NCI-H748 treated with DMSO at 0.1 percent for 48 hours (cell line): Measurements from ENCODE around the gene TACO1.

Source experiments
- DNase-seq: peaks from one replicate; lab custom pipeline; 2025; lab: John Stamatoyannopoulos, UW

TACO1 gene

DNA sequence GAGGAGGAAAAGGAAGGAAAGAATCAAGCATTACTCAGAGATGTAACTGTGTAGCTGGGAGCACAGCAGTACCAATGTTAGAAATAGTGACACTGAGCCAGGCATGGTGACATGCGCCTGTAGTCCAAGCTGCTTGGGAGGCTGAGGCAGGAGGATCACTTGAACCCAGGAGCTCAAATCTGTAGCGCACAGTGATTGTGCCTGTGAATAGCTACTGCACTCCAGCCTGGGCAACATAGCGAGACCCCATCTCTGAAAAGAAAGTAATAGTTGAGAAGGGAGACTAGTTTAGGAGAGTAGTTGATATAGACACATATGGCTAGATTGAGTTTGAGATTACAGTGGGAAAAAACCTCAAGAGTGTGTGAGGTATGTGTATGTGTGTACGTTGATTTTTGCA, 39.3 kb downstream of the TACO1 start:
- DNase-seq, result no peak

DNA sequence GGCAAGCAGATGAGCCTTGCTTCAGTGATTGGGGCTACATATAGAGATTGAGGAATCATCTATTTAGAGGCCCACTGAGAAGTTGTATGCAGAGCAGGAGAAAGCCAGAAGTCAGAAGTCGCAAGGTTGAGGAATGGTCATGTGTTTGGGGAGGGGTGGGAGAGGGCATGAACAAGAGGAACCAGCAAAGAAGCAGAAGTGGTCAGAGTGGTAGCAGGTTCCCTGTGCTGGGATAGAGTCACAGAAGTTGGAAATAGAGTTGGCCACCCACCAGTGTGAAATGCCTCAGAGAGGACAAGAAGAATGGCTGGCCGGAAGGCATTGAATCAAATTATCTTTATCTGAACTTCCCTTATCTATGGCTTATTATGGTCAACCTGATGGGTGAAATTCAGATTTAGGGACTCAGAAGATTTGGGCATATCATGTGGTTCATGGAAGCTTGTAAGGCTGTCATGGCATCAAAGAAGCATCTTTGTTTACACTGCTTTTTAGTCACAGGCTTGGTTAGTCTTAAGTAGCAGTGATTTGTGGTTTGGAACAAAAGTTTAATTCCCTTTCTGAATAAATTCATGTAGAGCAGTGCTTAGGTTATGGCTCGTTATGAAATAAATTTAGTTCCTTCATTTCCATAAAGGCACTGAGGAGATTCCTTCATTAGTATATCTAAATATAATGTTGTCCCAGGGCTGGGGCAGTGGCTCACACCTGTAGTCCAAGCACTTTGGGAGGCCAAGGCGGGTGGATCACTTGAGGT, 41.2 kb downstream of the TACO1 start:
- no peak for DNase-seq

DNA sequence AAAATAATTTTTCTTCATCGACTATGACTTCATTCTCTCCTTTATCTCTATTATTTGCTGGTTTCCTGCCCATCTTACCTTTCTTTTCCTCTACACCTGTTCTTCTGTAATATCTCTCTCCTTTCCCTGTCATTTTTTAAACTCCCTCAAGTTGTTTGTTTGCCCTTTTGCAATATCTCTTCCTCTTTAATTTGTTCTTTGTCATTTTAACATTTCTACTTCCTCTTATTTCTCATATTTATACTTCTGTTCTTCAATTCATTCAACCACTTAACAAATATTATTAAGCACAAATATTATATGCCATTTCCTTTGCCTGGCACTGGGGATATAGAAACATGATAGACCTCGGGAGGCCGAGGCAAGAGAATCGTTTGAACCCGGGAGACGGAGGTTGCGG, 44.2 kb downstream of the TACO1 start:
- DNase-seq, result no peak

DNA sequence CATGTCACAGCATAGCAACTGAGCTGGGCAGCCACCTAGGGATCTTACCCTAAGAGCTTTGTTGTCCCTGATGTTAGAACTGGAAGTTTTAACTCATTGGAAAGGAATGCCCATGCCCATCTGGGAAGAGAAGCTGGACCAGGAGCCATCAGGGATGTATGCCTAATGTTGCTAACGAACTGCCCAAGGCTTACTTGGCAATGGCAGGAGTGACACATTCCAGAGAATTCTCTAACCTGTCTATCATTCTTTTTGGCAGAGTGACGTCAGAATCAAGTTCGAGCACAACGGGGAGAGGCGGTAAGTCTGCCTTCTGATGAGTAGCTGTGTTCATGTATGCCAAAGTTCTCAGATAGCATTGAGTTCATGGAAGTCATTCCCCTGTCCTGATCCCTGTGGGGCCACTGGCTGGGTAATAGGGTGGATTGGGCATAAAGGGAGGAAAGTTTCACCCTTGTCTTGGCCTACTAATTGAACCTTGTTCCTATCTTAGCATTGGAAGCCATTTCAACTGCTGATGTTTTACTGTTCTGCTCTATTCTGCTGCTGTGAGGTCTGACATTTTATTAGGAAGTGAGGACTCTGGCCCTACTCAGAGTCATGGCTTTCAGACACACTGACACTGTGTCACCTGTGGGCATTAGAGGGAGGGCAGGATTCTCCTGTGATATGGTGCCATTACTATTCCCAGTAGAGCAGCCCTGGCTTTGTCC, 45.2 kb downstream of the TACO1 start:
- DNase-seq, result no peak

DNA sequence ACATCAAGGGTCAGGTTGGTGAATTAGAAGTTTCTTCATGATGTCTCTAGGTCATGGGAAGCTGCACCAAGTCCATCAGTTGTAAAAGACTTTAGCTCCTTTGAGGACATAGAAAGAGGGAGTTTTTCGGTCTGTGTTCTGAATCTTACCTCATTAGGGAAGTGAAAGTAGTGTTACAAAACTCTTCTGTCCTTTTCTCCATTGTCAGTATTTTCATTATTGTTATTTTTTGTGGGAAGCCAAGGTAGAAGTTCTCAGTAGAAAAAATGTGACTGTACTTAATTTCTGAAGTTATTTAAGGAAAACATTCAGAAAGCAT, 45.8 kb downstream of the TACO1 start:
- DNase-seq, result no peak

DNA sequence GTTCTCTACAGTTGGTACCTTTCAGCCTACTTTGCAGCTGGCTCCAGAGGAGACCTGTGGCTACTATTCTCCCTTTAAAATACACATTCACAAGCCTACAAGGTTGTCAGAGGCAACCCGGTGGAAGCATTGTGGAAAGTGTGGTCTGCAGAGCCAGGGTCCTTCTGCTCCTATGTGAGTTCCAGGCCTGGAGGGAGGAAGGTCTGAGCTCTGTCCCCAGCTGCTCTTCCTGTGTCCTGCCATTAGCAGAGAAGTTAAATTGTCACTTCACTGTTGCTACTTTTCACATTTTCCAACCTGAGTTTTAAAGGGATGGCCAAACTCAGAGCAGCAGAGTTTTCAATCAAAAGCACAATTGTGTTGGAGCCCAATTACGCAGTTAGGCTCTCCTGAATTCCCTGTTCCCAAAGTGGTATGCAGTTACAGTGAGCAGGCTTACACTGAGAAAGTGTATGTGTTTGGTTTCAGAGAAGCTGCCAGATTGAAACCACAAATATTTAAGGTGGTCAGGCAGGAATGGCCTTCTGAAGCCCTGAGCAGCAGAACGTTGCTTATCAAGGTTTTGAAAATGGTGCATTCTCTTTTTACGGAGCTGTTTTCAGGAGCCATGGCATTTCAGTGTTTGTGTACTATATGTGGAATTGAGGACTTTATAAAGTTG, 46.5 kb downstream of the TACO1 start:
- DNase-seq, result no peak

DNA sequence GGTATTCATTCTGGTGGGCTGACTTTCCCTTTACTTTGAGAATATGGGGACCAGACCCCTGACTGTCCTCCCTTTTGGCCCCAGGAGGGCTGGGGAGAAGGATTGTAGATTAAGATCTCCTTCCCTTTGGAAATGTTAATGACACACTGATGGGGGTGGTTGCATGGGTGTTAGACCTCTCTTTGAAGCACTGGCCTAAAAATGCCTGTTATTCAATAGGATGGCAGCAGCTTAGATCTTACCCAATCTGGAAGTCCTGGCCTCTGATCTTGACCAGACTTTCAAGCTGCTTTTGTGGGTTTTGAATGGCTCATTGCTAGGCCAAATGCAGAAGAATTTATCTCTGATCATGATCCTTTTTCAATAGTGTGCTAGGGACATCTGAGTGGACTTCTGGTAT, 47.2 kb downstream of the TACO1 start:
- DNase-seq, result no peak

DNA sequence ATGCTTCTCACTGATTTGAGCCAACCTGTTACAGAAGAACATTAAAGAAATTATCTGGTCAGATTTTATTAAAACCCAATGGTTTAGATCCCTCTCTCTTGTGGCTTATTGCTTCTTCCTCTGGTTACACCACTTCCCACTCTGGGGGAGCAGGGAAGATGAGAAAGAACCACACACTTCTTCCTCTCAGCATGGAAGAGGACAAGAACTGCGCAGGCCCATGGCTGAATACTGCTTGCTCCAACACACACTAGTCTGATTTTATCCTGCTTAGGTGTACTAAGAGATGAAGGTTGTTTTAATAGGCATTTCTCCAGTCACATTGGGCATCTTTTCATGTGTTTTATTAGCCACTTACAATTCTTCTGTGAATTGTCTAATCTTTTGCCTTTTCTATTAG, 49.1 kb downstream of the TACO1 start:
- DNase-seq, result no peak

DNA sequence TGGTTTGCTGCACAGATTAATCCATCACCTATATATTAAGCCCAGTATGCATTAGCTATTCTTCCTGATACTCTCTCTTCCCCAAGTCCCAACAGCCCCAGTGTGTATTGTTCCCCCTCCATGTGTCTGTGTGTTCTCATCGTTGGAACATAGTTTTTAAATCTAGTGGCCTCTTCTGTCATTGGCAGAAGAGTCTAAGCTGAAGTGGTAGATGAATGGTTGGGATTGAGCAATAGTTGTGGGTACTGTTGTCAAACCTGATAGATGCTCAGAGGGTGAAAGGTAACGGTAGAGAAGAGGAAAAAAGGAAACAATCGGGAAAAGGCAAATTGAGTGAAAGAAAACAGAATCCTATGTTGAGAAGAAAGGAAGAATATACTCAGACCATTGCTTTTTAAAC, 51.4 kb downstream of the TACO1 start:
- no peak for DNase-seq

DNA sequence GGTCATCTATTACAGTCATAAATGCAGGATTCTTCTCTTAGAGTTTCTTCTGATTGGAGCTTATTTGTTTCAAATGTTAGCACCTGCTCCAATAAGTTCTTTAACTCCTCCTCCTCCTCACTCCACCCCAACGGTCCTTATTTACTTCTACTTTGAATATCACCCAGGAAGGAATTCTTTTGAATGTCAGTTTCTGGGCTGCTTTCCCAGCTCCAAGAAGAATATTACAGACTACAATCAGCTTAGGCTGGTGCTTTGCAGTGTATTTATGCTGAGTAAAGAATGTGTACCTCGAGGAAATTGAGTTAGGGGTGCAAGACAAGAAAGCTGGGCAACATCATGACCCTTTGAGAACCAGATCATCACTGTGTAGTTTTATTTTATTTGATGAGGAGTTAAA, 52.4 kb downstream of the TACO1 start:
- DNase-seq, result no peak

DNA sequence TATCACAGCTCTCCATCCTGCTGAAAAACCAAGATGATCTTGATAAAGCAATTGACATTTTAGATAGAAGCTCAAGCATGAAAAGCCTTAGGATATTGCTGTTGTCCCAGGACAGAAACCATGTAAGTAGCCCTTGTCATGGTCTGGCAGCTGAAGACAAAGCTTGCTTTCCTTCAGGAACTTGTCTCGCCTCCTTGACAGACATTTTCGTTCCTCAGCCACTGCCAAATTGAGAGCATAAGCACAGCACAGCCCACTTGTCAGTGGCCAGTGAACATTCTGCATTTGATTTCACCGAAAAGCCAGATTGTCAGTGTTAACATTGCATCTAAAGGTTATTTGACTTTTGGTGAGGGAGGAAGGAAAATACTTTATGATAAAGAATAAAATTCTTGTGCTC, 57.1 kb downstream of the TACO1 start:
- no peak for DNase-seq
